CD4-positive, alpha-beta T cell treated with Interleukin-10 for 1 hour (primary cell): ENCODE data around the gene SRPRB.
"Not testable (repeated sequence)": the region's sequence is repeated elsewhere in the genome, so short reads cannot be mapped to it uniquely, and the experiment has no call there.

Source experiments
- DNase-seq: peaks from one replicate; pipeline ENCODE4 v3.0.0-alpha.2; 2020

The SRPRB gene

GRCh38 chr3:133779626-133780203 lies 25.9 kb upstream of the SRPRB start:
- DNase-seq = no peak

- DNase-seq = not testable (repeated sequence)
These were observed 24.9 kb upstream of the SRPRB start for GRCh38 chr3:133780756-133781155.

- no peak for DNase-seq
These were observed 24.0 kb upstream of the SRPRB start for GRCh38 chr3:133781570-133781969.

GRCh38 chr3:133782454-133782853 lies 23.2 kb upstream of the SRPRB start:
- DNase-seq = no peak

- no peak for DNase-seq
These were observed 21.9 kb upstream of the SRPRB start for GRCh38 chr3:133783762-133784161.

- no peak for DNase-seq
These were observed 17.6 kb upstream of the SRPRB start for GRCh38 chr3:133788024-133788423.

GRCh38 chr3:133792171-133792763 lies 13.3 kb upstream of the SRPRB start:
- no peak for DNase-seq

GRCh38 chr3:133797396-133798105 lies 8.1 kb upstream of the SRPRB start:
- no peak for DNase-seq

GRCh38 chr3:133799794-133800585 lies 5.6 kb upstream of the SRPRB start:
- no peak for DNase-seq

- DNase-seq = no peak
These were observed 2.1 kb upstream of the SRPRB start for GRCh38 chr3:133803469-133803868.

- no peak for DNase-seq
These were observed 719 bp upstream of the SRPRB start for GRCh38 chr3:133804896-133805295.

GRCh38 chr3:133805384-133805701 lies 272 bp upstream of the SRPRB start:
- no peak for DNase-seq

GRCh38 chr3:133812872-133813271 lies 7.3 kb downstream of the SRPRB start:
- no peak for DNase-seq

- no peak for DNase-seq
These were observed 9.8 kb downstream of the SRPRB start for GRCh38 chr3:133815386-133815785.

GRCh38 chr3:133820129-133820528 lies 14.5 kb downstream of the SRPRB start:
- no peak for DNase-seq

- no peak for DNase-seq
These were observed 15.5 kb downstream of the SRPRB start for GRCh38 chr3:133820889-133821675.

- DNase-seq = no peak
These were observed 16.4 kb downstream of the SRPRB start for GRCh38 chr3:133821767-133822638.

- no peak for DNase-seq
These were observed 19.4 kb downstream of the SRPRB start for GRCh38 chr3:133824961-133825485.

GRCh38 chr3:133825969-133826727 lies 20.5 kb downstream of the SRPRB start:
- no peak for DNase-seq

GRCh38 chr3:133827136-133827535 lies 21.5 kb downstream of the SRPRB start:
- DNase-seq = no peak

GRCh38 chr3:133827684-133828083 lies 22.1 kb downstream of the SRPRB start:
- no peak for DNase-seq
